22Rv1 (cell line): ENCODE measurements around the gene TMEM147.

Experiments used
- CTCF ChIP-seq: fragments of 450-650 bp; IDR thresholded peaks from 2 replicates; pipeline ENCODE4 v1.5.1; 2017; ENCODE audit warnings: mild to moderate bottlenecking
- ZFX ChIP-seq: fragments of 450-650 bp; IDR thresholded peaks from 2 replicates; pipeline ENCODE4 v1.6.1; 2017; ENCODE audit warnings: antibody characterized with exemption, borderline replicate concordance

- TF ChIP-seq CTCF = no peak
- TF ChIP-seq ZFX = no peak
Measured at GRCh38 chr19:35512831-35513627, 32.4 kb upstream of the TMEM147 start.
